ENCODE measurements around the gene APBB2.
"Not testable (repeated sequence)": the region's sequence is repeated elsewhere in the genome, so short reads cannot be mapped to it uniquely, and the experiment has no call there.

The APBB2 gene

GRCh38 chr4:41155194-41155830 is 59.0 kb downstream of the APBB2 start:
- DNase-seq = no peak

GRCh38 chr4:41154814-41155177 is 59.5 kb downstream of the APBB2 start:
- no peak for DNase-seq

GRCh38 chr4:41154010-41154813 is 60.1 kb downstream of the APBB2 start:
- no peak for DNase-seq

GRCh38 chr4:41150401-41150800 is 63.9 kb downstream of the APBB2 start:
- DNase-seq = no peak

GRCh38 chr4:41149568-41149967 is 64.8 kb downstream of the APBB2 start:
- not testable (repeated sequence) for DNase-seq

GRCh38 chr4:41148931-41149330 is 65.4 kb downstream of the APBB2 start:
- no peak for DNase-seq

GRCh38 chr4:41148292-41148691 is 66.0 kb downstream of the APBB2 start:
- no peak for DNase-seq

GRCh38 chr4:41147570-41147969 is 66.8 kb downstream of the APBB2 start:
- DNase-seq = not testable (repeated sequence)

- DNase-seq = no peak
Measured at GRCh38 chr4:41146716-41147506, 67.4 kb downstream of the APBB2 start.

- no peak for DNase-seq
Measured at GRCh38 chr4:41146196-41146595, 68.1 kb downstream of the APBB2 start.

- DNase-seq = no peak
Measured at GRCh38 chr4:41145571-41146078, 68.7 kb downstream of the APBB2 start.

- DNase-seq = no peak
Measured at GRCh38 chr4:41144812-41145211, 69.5 kb downstream of the APBB2 start.

GRCh38 chr4:41144040-41144379 is 70.3 kb downstream of the APBB2 start:
- no peak for DNase-seq

GRCh38 chr4:41143311-41144039 is 70.9 kb downstream of the APBB2 start:
- DNase-seq = no peak

GRCh38 chr4:41142376-41143310 is 71.7 kb downstream of the APBB2 start:
- no peak for DNase-seq

- no peak for DNase-seq
Measured at GRCh38 chr4:41141900-41142299, 72.4 kb downstream of the APBB2 start.

GRCh38 chr4:41140410-41140809 is 73.9 kb downstream of the APBB2 start:
- DNase-seq = no peak

GRCh38 chr4:41137879-41138278 is 76.5 kb downstream of the APBB2 start:
- DNase-seq = no peak

GRCh38 chr4:41136456-41136855 is 77.9 kb downstream of the APBB2 start:
- no peak for DNase-seq

GRCh38 chr4:41135801-41136200 is 78.5 kb downstream of the APBB2 start:
- no peak for DNase-seq

GRCh38 chr4:41134581-41134980 is 79.8 kb downstream of the APBB2 start:
- DNase-seq = no peak
